Frontal cortex (tissue), 1 donor: ENCODE results near the gene OR5H6. TPM values are rescaled to one million over a fixed set of nuclear protein-coding genes. Genes with fewer than 3 reads are reported as not detected.

Source experiments
- total RNA-seq: library from RNA; depleted of rRNA; stranded (reverse); fragments of >200 nt; gene quantifications from one replicate; pipeline ENCODE4 v1.2.3, GENCODE V29; 2014

The OR5H6 gene
- total RNA-seq, 1 donor from 2014 or later: not detected

Other genes with a start within 250 kb of the OR5H6 start
- not detected for gene GABRR3, start 228.9 kb upstream of the OR5H6 start, total RNA-seq
- not detected for gene OR5AC2, start 177.1 kb upstream of the OR5H6 start, total RNA-seq
- gene OR5H1, start 133.5 kb upstream of the OR5H6 start, total RNA-seq: not detected
- gene OR5H14, start 116.8 kb upstream of the OR5H6 start, total RNA-seq: not detected
- not detected for gene OR5H15, start 97.5 kb upstream of the OR5H6 start, total RNA-seq
- gene OR5H2, start 18.3 kb downstream of the OR5H6 start, total RNA-seq: not detected
- gene OR5K4, start 89.6 kb downstream of the OR5H6 start, total RNA-seq: not detected
- gene OR5K3, start 126.4 kb downstream of the OR5H6 start, total RNA-seq: not detected
- not detected for gene OR5K1, start 199.0 kb downstream of the OR5H6 start, total RNA-seq
- gene OR5K2, start 233.4 kb downstream of the OR5H6 start, total RNA-seq: not detected